NCI-H524 (cell line): Measurements from ENCODE around the gene LNPEP.

Experiments
- DNase-seq, 2 experiments: peaks; one replicate each; lab custom pipeline; 2025; lab: John Stamatoyannopoulos, UW

The LNPEP gene

GRCh38 chr5:96961053-96961452 is 25.2 kb downstream of the LNPEP start:
- DNase-seq: no peak

GRCh38 chr5:96962540-96962991 is 26.7 kb downstream of the LNPEP start:
- DNase-seq: no peak

GRCh38 chr5:96963267-96963666 is 27.4 kb downstream of the LNPEP start:
- no peak for DNase-seq

- no peak for DNase-seq
Observed at GRCh38 chr5:96966801-96967200, 30.9 kb downstream of the LNPEP start.

- no peak for DNase-seq
Observed at GRCh38 chr5:96967400-96967799, 31.5 kb downstream of the LNPEP start.

GRCh38 chr5:96968074-96968473 is 32.2 kb downstream of the LNPEP start:
- no peak for DNase-seq

- peak; percentile 8 to 40 for DNase-seq
Observed at GRCh38 chr5:96968614-96969013, 32.7 kb downstream of the LNPEP start.

GRCh38 chr5:96969366-96969765 is 33.5 kb downstream of the LNPEP start:
- no peak for DNase-seq

GRCh38 chr5:96972599-96973334 is 36.9 kb downstream of the LNPEP start:
- no peak for DNase-seq

GRCh38 chr5:96973532-96974401 is 37.9 kb downstream of the LNPEP start:
- peak in 1 of 2 experiments; percentile 25 for DNase-seq

- DNase-seq: no peak
Observed at GRCh38 chr5:96975656-96976055, 39.8 kb downstream of the LNPEP start.

GRCh38 chr5:96977228-96977627 is 41.3 kb downstream of the LNPEP start:
- peak in 1 of 2 experiments; percentile 9 for DNase-seq

- DNase-seq: peak; percentile 68 to 89
Observed at GRCh38 chr5:96978812-96979449, 43.1 kb downstream of the LNPEP start.

- DNase-seq: no peak
Observed at GRCh38 chr5:96984506-96985192, 48.8 kb downstream of the LNPEP start.

GRCh38 chr5:96986450-96986849 is 50.6 kb downstream of the LNPEP start:
- no peak for DNase-seq

- DNase-seq: no peak
Observed at GRCh38 chr5:96990102-96990501, 54.2 kb downstream of the LNPEP start.

GRCh38 chr5:96991708-96992107 is 55.8 kb downstream of the LNPEP start:
- DNase-seq: no peak

- DNase-seq: no peak
Observed at GRCh38 chr5:96993760-96994159, 57.9 kb downstream of the LNPEP start.

GRCh38 chr5:96994493-96994892 is 58.6 kb downstream of the LNPEP start:
- DNase-seq: no peak

GRCh38 chr5:96995419-96995818 is 59.5 kb downstream of the LNPEP start:
- DNase-seq: no peak

- peak in 1 of 2 experiments; percentile 54 for DNase-seq
Observed at GRCh38 chr5:96997265-96997859, 61.5 kb downstream of the LNPEP start.

GRCh38 chr5:96999856-97000255 is 64.0 kb downstream of the LNPEP start:
- DNase-seq: no peak
